GM12865 (cell line): ENCODE results near the gene TMEM269.

Source experiments
- DNase-seq: peaks from one replicate; pipeline ENCODE4 v3.0.0; 2010; ENCODE audit warnings: low read depth
- H3K4me3 ChIP-seq: 2 replicates; pipeline ENCODE4 v1.5.1; 2011; ENCODE audit warnings: mild to moderate bottlenecking, low read depth, low read length, control low read depth
- CTCF ChIP-seq: IDR thresholded peaks from 2 replicates; pipeline ENCODE4 v1.5.1; 2011; ENCODE audit warnings: low read length, control low read depth, low read depth, inconsistent platforms; ENCODE audit not compliant: insufficient read depth; ENCODE audit errors: missing control alignments

The TMEM269 gene

GRCh38 chr1:42820813-42821212 is 36.0 kb downstream of the TMEM269 start:
- no peak overlapping the region for H3K4me3 ChIP-seq
- no peak for TF ChIP-seq CTCF
- no peak for DNase-seq

DNA sequence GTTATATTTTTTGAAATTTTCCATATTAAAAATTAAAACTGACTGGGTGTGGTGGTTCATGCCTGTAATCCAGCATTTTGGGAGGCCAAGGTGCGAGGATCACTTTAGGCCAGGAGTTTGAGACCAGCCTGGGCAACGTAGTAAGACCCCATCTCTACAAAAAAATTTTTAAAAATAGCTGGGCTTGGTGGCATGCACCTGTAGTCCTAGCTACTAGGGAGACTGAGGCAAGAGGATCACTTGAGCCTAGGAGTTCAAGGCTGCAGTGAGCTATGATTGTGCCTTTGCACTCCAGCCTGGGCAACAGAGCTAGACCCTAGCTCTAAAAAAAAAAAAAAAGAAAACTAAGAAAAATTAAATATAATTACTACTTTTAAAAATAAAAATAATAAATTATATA is 36.9 kb downstream of the TMEM269 start:
- TF ChIP-seq CTCF, result no peak

DNA sequence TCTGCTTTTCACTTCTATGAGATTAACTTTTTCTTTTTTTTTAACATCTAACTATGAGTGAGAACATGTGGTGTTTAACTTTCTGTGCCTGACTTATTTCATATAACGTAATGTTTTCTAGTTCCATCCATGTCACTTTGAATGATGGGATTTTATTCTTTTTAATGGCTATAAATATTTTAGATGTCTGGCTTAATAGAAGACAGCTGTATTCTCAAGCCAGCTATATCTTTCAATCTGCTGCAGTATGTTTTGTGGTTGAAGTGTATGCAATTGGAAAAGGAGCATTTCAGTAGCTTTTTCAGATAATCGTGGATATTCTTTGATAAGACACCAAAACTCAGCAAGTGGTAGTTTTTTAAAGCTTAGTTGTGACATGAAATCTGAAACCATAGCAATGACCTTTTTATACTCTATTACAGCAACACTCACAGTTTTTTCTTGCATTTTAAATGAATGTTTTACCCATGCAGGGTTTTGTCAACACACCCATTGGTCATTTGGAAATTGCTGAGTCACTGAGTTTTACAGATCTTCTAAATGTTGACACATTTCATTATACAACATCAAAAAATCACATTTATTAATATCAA is 38.1 kb downstream of the TMEM269 start:
- TF ChIP-seq CTCF, result no peak
- DNase-seq, result no peak
- H3K4me3 ChIP-seq, result no peak overlapping the region

More for the DNA sequence above, 36.9 kb downstream of the TMEM269 start:
- H3K4me3 ChIP-seq, result no peak overlapping the region
- no peak for DNase-seq

DNA sequence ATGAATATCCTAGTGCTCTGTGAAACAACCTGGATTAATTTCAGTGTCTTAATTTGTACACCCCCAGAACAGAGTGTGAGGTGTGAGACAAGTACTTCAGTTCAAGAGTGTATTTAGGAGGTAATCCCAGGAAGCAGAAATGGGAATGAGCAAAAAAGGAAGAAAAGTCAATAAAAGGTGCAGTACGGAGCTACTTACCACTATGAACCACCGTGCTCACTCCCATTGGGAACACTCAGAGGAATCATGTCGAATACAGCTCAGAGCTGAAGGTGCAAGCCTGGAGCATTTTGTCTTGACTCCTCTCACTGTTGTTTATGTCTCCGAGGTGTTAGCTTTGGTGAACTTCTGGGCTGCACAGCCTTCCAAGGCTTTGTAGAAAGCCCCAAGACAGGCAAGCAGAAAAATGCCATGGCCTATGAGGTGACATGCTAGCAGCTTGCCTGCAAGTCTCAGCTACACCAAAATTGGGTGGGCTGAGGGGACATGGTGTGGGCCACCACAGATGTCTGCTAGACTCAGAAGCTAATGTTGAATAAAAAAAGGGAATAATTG is 39.8 kb downstream of the TMEM269 start:
- no peak for DNase-seq
- H3K4me3 ChIP-seq, result no peak overlapping the region
- no peak for TF ChIP-seq CTCF

DNA sequence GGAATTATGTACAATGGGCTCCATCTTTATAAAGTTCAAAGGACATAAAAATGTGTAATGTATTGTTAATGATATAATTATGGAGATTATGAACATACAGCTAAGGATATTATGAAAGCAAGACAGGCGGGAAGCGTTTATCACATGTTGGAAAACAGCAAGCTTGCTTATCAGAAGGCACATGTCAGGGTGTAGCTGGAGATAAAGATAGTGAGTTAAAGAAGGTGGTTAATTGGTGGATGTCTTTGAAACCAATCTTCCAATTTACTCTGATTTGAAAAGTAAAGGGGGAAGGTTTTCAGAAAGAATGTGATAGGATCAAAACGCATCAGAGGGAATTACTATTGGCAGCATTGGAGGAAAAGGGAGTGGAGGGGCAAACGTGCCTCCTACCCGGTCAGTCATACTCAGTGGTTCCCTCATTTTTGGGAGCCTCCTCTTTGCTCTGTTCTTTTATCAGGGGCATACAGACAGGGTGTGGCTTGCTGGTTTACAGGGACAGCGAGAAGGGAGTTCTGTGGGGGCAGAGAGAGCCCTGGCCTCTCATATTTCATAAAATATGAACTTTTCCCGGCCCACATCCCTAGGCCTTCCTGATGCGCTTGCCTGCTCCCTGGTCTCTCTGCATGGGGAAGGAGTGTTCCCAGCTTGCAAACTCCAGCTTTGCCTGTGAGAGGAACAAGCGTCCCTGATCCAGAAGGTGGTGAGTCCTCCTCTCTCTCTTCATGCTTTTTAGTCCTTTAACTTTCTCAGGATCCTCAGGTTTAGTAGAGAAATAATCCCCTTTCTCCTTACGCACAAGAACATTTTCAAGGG is 40.5 kb downstream of the TMEM269 start:
- DNase-seq, result no peak
- no peak overlapping the region for H3K4me3 ChIP-seq
- TF ChIP-seq CTCF, result no peak

- H3K4me3 ChIP-seq, result no peak overlapping the region
- no peak for DNase-seq
- no peak for TF ChIP-seq CTCF
These were observed 45.8 kb downstream of the TMEM269 start for GRCh38 chr1:42830631-42831030.
